CD4-positive, alpha-beta T cell treated with Interferon alpha-2 for 1 hour (primary cell): Measurements from ENCODE around the gene RSPO1.
A peak's percentile ranks its signal among the peaks of the same experiment; 100 is the strongest.
"Not testable (repeated sequence)": the region's sequence is repeated elsewhere in the genome, so short reads cannot be mapped to it uniquely, and the experiment has no call there.

Experiments used
- DNase-seq, 2 donors: peaks; one replicate each; pipeline ENCODE4 v3.0.0-alpha.2; 2020 to 2022

Gene RSPO1

GRCh38 chr1:37634244-37634991 lies at the start of gene RSPO1:
TSS of gene RSPO1 (minus strand) at chr1:37634892. CDS start at chr1:37629661, 5,231 bp downstream.
- DNase-seq, result no peak

GRCh38 chr1:37684182-37684581 lies 49.5 kb upstream of the RSPO1 start:
- DNase-seq, result not testable (repeated sequence)

DNA sequence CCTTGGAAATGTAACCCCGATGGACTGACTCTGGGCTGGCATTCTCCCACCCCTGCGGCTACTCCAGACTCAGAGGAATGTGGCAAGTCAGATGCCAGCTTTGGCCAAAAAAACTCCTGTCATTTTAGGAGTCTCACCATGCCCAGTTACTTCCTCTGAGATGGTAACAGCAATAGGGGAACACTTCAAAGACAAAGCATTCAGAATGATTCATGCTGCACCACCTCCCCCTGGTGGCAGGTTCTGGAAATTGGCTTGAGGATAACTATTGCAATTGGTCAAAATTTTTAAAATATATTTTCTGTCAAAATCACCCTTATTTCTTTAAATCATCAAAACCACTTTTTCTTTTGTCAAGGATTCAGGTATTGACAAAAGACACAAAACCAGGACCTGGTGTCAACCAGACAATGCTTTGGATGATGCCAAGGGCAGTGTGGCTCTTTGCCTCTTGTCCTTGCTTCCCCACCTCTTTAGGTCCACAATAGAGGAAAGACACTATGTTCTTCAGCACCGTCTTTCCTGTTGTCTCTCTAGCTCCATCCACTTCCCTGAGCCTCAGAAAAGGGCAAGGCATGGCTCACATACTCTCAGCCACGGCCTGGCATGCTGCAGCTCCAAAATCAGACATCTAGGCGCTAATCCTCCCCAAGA lies 47.8 kb upstream of the RSPO1 start:
- peak; percentile 69 to 82 for DNase-seq

DNA sequence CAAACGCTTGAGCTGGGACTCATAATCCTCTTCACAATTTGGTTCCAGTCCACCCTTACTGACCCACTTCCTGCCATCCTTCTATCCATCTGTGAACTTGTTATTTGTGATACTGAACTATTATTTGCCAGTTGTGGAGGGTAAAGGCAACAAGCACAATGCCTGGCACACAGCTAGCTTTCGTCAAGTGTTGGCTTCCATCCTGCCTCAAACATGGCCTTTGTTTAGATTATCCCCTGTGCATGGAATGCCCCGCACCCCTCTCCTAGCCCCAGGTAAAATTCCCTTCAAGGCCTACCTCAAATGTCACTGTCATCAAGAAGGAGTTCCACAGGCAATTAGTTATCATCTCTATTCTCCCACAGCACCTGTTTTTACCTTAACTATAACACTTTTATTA lies 46.2 kb upstream of the RSPO1 start:
- no peak for DNase-seq

GRCh38 chr1:37677808-37678207 lies 43.1 kb upstream of the RSPO1 start:
- DNase-seq, result no peak

DNA sequence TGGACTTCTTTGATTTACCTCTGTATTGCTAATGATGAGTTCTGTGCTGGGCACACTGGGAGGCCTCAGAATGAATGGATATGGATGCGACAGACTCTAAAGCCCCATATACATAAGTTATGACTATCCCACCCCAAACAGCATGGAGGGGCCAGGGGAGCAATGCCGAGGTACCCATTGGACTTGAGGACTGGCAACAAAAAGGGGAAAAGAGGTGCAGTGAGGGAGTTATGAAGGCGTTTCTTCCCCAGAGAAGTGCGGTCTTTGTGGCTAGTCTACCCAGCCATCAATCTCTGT lies 42.4 kb upstream of the RSPO1 start:
- no peak for DNase-seq

DNA sequence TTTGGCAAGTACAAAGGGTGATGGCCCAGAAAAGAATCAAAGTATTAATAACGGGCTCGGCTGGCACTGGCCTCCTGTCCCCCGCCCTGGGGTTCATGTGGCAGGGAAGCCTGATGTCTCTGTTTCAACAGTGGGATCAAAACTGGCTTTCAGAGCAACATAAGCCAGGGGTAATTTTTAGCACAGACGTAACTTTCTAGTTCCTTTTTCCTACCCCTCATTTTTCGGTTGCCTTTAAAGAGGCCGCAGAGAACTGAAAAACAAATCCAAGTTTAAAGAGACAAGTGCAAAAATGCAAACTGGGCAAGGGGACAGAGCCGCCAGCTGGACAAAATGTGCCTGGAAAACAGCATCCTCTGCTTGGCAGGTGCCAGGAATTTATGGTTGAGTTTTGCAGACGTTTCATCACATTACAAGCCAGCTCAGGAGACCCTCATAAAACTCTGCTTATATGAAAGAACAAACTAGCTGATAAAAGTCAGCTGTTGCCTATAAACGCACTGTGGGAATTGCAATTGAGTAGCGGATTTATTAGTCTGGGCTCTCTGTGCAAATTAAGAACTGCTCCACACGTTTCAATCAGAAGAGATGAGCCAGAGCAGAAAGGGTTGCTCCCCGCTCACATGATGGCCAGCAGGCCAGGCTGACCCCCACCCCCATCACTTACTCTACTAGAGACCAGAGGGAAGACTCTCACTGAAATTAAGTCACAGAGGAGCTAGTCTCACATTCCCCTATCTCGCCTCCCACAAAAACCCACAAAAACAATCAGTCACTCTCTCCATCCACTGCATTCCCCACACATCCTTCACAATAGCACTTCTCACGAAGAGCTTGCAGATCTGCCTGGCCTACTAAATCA lies 41.8 kb upstream of the RSPO1 start:
- DNase-seq, result no peak

DNA sequence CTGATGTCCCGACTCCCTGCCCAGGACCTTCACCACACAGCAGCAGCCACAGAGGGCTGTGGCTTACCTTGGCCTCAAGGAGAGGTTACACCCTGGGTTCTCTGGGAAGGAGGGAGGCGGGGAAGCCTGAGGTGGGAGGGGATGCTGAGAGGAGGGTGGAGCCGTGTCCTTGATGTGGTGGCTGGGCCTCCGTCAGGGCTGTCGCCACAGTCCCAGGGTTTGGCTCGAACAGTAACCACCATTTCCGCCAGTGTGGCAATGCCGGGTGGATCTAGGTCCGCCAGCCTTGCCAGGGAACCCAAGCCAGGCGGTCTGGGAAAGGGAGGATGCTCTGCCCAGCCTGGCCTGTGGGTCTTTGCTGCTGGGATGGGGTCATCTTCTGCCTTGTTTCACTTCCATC lies 39.2 kb upstream of the RSPO1 start:
- DNase-seq, result peak; percentile 33 to 76

DNA sequence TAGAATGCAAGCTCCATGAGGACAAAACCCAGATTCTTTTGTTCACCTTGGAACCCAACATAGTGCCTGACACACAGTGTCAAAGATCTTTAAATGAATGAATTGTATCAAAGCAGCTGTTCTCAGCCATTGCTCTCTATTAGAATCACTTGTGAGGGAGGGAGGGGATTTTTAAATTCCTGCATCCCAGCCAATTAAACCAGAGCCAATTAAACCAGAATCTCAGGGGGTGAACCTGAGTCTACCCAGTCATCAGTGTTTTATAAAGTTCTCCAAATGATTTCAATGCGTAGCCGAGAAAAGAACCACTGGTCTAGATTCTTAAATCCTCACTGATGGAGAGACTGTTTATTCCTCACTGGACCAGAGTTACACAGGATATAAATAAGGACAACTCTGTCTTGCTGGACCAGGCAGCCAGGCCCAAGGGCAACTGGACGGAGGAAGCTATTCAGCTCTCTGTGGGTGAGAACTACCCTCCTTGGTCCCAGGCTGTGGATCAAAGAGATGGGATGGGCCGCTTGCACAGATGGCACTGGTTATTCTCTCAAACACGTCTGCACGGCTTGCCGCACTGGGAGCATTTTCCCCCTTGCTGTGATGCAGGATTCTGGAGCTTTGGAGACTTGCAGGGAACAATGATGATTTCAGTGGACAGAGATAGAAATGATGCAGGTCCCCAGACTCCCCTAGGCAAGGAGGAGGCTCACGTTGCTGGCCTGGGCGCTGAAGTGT lies 37.6 kb upstream of the RSPO1 start:
- DNase-seq, result no peak

- no peak for DNase-seq
These were observed 36.6 kb upstream of the RSPO1 start for GRCh38 chr1:37671261-37671660.

GRCh38 chr1:37670133-37670532 lies 35.4 kb upstream of the RSPO1 start:
- DNase-seq, result no peak

GRCh38 chr1:37667023-37667671 lies 32.5 kb upstream of the RSPO1 start:
- DNase-seq, result no peak

DNA sequence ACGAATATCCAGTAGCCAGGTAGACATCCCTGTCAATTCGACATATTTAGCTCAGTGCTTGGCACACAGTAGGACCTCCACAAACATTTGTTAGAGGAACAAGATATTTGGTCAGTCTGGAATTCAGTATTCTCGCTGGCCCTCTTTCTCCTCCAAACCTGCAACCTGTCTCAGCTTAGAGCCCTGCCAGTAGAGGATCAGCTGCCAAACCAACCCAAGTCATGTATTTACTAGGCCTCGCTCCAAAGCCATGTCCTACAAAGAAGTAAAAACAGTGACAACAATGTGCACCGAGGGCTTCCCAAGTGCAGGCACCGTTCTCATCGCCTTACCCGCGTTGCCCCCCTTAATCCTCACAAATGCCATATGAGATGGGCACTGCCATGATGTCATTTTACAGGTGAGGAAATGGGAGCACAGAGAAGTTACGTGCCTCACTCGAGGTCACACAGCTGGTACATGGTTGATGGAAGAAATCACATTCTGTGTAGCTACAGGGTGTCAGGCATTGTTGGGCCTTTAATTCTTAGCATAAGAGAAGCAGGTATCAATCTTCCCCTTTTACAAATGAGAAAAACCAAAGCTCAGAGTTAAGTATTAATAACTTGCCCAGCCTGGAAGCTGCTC lies 31.7 kb upstream of the RSPO1 start:
- no peak for DNase-seq

DNA sequence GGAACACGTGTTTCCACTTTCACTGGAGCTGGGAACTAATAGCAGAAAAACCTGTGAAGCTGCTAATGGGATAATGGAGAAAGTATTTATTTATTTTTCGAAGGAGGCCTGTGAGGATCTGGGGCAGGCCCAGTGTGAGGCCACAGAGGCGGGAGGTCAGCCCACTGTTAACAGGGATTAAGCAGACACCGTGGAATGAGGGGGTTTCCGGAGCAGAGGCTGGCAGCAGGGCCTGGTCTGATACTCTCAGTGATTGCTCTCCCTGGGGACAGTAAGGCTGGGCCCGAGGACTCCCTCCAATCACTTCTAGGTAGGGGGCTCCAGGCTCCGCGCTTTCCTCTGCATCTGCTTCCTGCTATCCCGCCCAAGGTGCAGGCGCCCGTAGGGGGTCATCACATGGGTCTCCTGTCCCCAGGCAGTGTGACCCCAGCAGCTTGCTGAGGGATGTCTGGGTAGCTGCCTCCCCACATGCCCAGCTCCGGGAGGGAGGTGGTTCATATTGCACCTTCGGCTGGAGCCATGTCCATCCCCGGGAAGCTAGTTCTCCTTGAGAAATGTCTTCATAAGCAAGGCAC lies 28.8 kb upstream of the RSPO1 start:
- DNase-seq, result no peak

DNA sequence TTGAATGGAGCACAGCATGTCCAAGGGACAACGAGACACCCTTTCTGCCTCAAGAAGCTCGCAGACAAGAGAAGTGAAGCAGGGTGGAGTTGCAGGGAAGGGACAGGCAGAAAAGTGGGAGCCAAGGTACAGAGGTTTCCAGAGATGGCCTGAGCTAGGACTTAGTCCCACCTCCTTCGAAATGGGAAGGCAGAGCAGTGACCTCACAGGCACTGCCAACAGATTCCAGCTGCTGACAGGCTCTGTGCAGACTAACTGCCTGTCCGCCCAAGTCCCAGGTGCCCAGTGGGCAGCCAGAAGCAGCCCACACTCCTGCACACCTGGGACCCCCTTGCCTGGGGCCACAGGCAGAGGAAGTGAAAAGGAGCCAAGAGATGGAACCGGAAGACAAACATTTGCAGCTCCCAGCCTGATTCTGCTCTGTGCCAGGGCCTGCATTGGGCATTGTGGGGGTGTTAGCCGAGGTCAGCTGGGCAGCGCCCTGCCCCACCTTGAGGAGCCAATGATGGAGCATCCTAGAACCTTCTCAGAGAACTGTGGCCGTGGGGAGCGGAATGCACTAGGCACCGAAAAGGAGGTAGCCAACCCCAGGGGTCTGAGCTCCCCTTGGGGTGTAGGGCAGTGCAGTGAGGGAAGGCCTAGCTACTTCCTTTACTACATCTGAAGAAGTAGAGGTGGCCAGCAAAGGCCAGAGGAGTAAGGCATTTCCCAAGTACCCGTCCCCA lies 27.5 kb upstream of the RSPO1 start:
- no peak for DNase-seq

DNA sequence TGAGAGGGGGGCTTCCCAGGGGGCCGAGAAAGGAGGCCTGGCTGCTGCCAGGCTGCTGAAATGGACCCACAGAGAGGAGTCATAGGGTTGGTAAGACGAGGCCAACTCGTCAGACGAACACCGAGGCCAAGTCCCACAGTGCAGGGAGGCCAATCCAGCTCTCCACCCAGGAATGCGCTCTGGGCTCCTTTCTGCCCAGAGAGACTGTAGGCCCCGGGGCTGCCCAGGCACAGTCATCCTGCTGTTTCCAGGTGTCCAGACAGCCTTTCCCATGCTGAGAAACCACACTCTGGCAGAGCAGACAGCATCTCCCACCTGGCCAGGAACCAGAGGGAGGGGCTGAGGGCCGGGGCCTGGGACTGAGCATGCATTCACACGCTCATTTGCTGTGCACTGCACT lies 26.7 kb upstream of the RSPO1 start:
- no peak for DNase-seq

DNA sequence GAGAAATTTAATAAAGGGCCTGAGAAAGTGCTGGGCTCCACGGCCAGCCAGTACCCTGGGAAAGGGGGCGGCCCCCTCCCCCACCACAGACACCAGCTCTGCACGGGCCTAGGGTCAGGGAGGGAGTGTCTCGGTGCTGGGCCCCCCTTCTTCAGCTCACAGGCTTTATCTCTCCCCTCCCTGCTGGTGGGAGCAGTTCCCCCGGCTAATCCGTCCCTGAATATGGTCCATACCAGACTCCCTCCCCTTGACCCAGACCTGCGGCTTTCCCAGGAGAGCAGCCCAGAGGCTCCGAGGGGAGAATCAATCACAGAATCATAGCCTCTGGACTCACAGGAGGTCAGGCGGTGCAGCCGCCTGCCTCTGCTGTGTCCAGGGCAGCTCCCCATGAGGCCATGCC lies 26.0 kb upstream of the RSPO1 start:
- no peak for DNase-seq

DNA sequence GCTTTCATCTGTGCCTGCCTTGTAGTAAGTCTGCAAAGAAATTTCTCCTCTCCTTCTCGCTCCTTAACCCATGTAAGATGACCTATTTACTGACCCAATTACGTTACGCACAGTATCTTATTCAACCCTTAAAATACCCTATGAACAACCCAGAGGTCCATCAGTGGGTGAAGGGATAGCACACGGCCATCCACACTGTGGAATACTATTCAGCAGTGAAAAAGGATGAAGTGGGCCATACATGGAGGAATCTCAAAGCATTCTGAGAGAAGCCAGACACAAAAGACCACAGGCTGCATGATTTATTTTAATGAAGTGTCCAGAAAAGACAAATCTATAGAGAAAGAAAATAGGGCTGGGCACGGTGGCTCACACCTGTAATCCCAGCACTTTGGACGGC lies 23.8 kb upstream of the RSPO1 start:
- no peak for DNase-seq

GRCh38 chr1:37657620-37658412 lies 23.1 kb upstream of the RSPO1 start:
- DNase-seq, result no peak

DNA sequence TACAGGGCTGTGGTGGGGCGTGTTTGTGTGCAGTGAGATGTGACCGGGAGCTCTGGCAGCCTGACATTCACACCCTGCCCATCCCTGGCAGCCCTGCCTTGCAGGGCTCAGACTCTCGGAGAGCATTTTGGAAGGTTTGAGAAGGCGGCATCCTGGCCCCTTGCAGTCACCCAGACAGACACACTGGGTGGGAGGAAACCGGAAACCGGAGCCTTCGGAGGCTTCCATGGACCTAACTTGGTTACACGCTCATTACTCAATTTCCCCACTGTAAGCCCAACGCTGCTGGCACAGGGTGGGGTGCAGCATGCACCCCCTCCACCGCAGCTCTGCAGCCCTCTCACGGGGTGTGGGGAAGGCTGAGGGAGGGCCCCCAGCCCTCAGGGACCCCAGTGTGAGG lies 22.2 kb upstream of the RSPO1 start:
- no peak for DNase-seq
